IPS-NIHi11 (cell line): ENCODE measurements around the gene BMP10.
A peak's percentile ranks its signal among the peaks of the same experiment; 100 is the strongest.
"Not testable (repeated sequence)": the region's sequence is repeated elsewhere in the genome, so short reads cannot be mapped to it uniquely, and the experiment has no call there.

ENCODE experiments used
- DNase-seq: peaks from one replicate; pipeline ENCODE4 v3.0.0; 2012; ENCODE audit warnings: mixed read lengths, low spot score

BMP10 gene

GRCh38 chr2:68871159-68871764, at the start of gene BMP10:
BMP10 (minus strand) TSS chr2:68871397; CDS start chr2:68871358, 39 bp downstream.
- no peak for DNase-seq

- no peak for DNase-seq
Measured at GRCh38 chr2:68920481-68921170, 49.4 kb upstream of the BMP10 start.

- no peak for DNase-seq
Measured at GRCh38 chr2:68918497-68918896, 47.3 kb upstream of the BMP10 start.

- DNase-seq = no peak
Measured at GRCh38 chr2:68917034-68917718, 46.0 kb upstream of the BMP10 start.

GRCh38 chr2:68916226-68916625, 45.0 kb upstream of the BMP10 start:
- no peak for DNase-seq

- DNase-seq = no peak
Measured at GRCh38 chr2:68915393-68915792, 44.2 kb upstream of the BMP10 start.

- DNase-seq = no peak
Measured at GRCh38 chr2:68913359-68913758, 42.2 kb upstream of the BMP10 start.

GRCh38 chr2:68912732-68913131, 41.5 kb upstream of the BMP10 start:
- no peak for DNase-seq

GRCh38 chr2:68912111-68912510, 40.9 kb upstream of the BMP10 start:
- no peak for DNase-seq

- no peak for DNase-seq
Measured at GRCh38 chr2:68911709-68912108, 40.5 kb upstream of the BMP10 start.

GRCh38 chr2:68911246-68911645, 40.0 kb upstream of the BMP10 start:
- DNase-seq = peak; percentile 29

GRCh38 chr2:68909793-68910674, 38.8 kb upstream of the BMP10 start:
- DNase-seq = peak; percentile 57

- DNase-seq = peak; percentile 69
Measured at GRCh38 chr2:68908392-68908970, 37.3 kb upstream of the BMP10 start.

- DNase-seq = no peak
Measured at GRCh38 chr2:68907920-68908253, 36.7 kb upstream of the BMP10 start.

- DNase-seq = no peak
Measured at GRCh38 chr2:68907232-68907919, 36.2 kb upstream of the BMP10 start.

GRCh38 chr2:68906716-68907115, 35.5 kb upstream of the BMP10 start:
- DNase-seq = no peak

- no peak for DNase-seq
Measured at GRCh38 chr2:68905116-68905515, 33.9 kb upstream of the BMP10 start.

- DNase-seq = no peak
Measured at GRCh38 chr2:68901561-68901960, 30.4 kb upstream of the BMP10 start.

GRCh38 chr2:68901199-68901514, 30.0 kb upstream of the BMP10 start:
- no peak for DNase-seq

GRCh38 chr2:68900496-68901198, 29.4 kb upstream of the BMP10 start:
- DNase-seq = no peak

GRCh38 chr2:68895981-68896380, 24.8 kb upstream of the BMP10 start:
- DNase-seq = not testable (repeated sequence)
